Keratinocyte (primary cell): Measurements from ENCODE around the gene CFAP46.

Experiments used
- EZH2 ChIP-seq: IDR thresholded peaks from one replicate; pipeline ENCODE4 v1.6.1; 2012; ENCODE audit warnings: inconsistent platforms, mild to moderate bottlenecking, low read length, moderate library complexity
- TF ChIP-seq, protein P1 (sequence below), 3 experiments: IDR thresholded peaks in 1 of 3; conservative IDR thresholded peaks in 1 of 3; optimal IDR thresholded peaks in 1 of 3; 2 replicates in 2 of 3; 3 replicates in 1 of 3; pipeline versions ENCODE3 to v1.5.1; 2011; ENCODE audit warnings: low read length in 3 of 3, mild to moderate bottlenecking in 3 of 3, moderate library complexity in 2 of 3, control low read depth in 1 of 3, inconsistent platforms in 1 of 3; ENCODE audit not compliant: insufficient read depth in 2 of 3; ENCODE audit errors: extremely low read depth in 1 of 3

GRCh38 chr10:132774181-132774901, 168.0 kb downstream of the CFAP46 start:
- TF ChIP-seq, protein P1, sequence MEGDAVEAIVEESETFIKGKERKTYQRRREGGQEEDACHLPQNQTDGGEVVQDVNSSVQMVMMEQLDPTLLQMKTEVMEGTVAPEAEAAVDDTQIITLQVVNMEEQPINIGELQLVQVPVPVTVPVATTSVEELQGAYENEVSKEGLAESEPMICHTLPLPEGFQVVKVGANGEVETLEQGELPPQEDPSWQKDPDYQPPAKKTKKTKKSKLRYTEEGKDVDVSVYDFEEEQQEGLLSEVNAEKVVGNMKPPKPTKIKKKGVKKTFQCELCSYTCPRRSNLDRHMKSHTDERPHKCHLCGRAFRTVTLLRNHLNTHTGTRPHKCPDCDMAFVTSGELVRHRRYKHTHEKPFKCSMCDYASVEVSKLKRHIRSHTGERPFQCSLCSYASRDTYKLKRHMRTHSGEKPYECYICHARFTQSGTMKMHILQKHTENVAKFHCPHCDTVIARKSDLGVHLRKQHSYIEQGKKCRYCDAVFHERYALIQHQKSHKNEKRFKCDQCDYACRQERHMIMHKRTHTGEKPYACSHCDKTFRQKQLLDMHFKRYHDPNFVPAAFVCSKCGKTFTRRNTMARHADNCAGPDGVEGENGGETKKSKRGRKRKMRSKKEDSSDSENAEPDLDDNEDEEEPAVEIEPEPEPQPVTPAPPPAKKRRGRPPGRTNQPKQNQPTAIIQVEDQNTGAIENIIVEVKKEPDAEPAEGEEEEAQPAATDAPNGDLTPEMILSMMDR (optimal IDR thresholded peaks at IDR 0.05 in 1 of 3, IDR thresholded peaks at IDR 0.05 in 1 of 3, conservative IDR thresholded peaks at IDR 0.05 in 1 of 3; ENCODE audit: extremely low read depth in 1 of 3, insufficient read depth in 2 of 3, low read length in 3 of 3), result no peak
- no peak for TF ChIP-seq EZH2
